ENCODE data around the gene CEACAM18. TPM values are rescaled to one million over a fixed set of nuclear protein-coding genes. Genes with fewer than 3 reads are reported as not detected.

The CEACAM18 gene
- total and polyA plus RNA-seq, 2 donors (not counting 3 experiments of a cell fraction or from before 2014, with no cell fraction given) = not detected

DNA sequence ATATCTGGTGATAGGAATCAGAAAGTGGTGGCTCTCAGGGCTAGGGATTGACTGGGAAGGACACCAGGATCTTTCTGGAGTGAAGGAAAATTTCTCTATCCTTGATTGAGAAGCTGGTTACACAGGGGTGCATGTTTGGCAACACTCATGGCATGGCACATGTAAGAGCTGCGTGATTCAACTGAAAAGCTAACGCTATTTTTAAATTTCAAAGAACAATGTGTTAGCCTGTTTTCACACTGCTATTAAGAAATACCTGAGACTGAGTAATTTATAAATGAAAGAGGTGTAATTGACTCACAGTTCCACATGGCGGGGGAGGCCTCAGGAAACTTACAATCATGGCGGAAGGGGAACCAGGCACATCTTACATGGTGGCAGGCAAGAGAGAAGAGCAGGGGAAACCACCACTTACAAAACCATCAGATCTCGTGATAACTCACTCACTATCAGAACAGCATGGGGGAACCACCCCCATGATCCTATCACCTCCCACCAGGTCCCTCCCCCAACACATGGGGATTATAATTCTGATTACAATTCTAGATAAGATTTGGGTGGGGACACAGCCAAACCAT, 27.5 kb upstream of the CEACAM18 start:
- Histone ChIP-seq H3K79me2 (ENCODE audit: control insufficient read depth, insufficient read depth, low read length) (no peaks in the 10 kb centered on the region), H4K20me1 (replicated peaks; ENCODE audit: control insufficient read depth, extremely low read depth, insufficient read depth, low read length) (no peaks in the 10 kb centered on the region), H3K27ac (ENCODE audit: insufficient read depth, low read depth, low read length) (no peak overlapping the region), H3K4me1 (ENCODE audit: control insufficient read depth, extremely low read depth, insufficient read depth, low read length) (no peaks in the 10 kb centered on the region), H3K9me1 (replicated peaks; ENCODE audit: control insufficient read depth, extremely low read depth, insufficient read depth, low read length) (no peaks in the 10 kb centered on the region), H3K9ac (replicated peaks; ENCODE audit: extremely low read depth, insufficient read depth, low read length) (no peak overlapping the region), H3K36me3 (ENCODE audit: control insufficient read depth in 2 of 2, extremely low read depth in 1 of 2, insufficient read depth in 2 of 2, low read length in 2 of 2) (no peaks in the 10 kb centered on the region), H3K4me3 (replicated peaks in 1 of 3; ENCODE audit: insufficient read depth in 1 of 3, low read depth in 1 of 3, low read length in 3 of 3) (no peak overlapping the region), H3K9me3 (replicated peaks; ENCODE audit: control insufficient read depth, insufficient read depth, low read length) (no peaks in the 10 kb centered on the region), H3K27me3 (ENCODE audit: control insufficient read depth in 2 of 2, insufficient read depth in 2 of 2, low read length in 2 of 2) (no peaks in the 10 kb centered on the region), H2AFZ (ENCODE audit: low read depth, low read length) (no peak overlapping the region), H3K4me2 (ENCODE audit: insufficient read depth, low read length) (no peak overlapping the region)
- dilution Hi-C loops (cut with MboI; ENCODE audit: extremely low pct_ligation_motif_present, low sequenced_read_pairs) (no loop called here), intact Hi-C loops (cut with micrococcal nuclease) (no loop called here)
- BruUV-seq (replicated peaks) = no TSS peak
- DNase-seq (ENCODE audit: low read depth, low spot score) (no peak), FAIRE-seq (no peak)
- TF ChIP-seq MYC (IDR thresholded peaks at IDR 0.05; ENCODE audit: low read depth, low read length) (no peak), JUN (IDR thresholded peaks at IDR 0.05; ENCODE audit: borderline replicate concordance, insufficient read depth, insufficient read length, low read depth) (no peak), FOS (IDR thresholded peaks at IDR 0.05; ENCODE audit: borderline replicate concordance, insufficient read depth, low read length) (no peak), EZH2 (IDR thresholded peaks at IDR 0.05; ENCODE audit: borderline replicate concordance, low read depth, low read length, severe bottlenecking) (no peak), GATA2 (IDR thresholded peaks at IDR 0.05; ENCODE audit: insufficient read depth, insufficient read length, low read depth, low read length) (no peak), POLR2A (IDR thresholded peaks at IDR 0.05; ENCODE audit: low read depth, low read length) (no peak), POLR2AphosphoS5 (IDR thresholded peaks at IDR 0.05; ENCODE audit: insufficient read depth, low read depth, low read length) (no peak)
- TF ChIP-seq, protein P1, sequence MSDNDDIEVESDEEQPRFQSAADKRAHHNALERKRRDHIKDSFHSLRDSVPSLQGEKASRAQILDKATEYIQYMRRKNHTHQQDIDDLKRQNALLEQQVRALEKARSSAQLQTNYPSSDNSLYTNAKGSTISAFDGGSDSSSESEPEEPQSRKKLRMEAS (IDR thresholded peaks at IDR 0.05; ENCODE audit: insufficient read depth, insufficient read length) = no peak
- TF ChIP-seq, protein P2, sequence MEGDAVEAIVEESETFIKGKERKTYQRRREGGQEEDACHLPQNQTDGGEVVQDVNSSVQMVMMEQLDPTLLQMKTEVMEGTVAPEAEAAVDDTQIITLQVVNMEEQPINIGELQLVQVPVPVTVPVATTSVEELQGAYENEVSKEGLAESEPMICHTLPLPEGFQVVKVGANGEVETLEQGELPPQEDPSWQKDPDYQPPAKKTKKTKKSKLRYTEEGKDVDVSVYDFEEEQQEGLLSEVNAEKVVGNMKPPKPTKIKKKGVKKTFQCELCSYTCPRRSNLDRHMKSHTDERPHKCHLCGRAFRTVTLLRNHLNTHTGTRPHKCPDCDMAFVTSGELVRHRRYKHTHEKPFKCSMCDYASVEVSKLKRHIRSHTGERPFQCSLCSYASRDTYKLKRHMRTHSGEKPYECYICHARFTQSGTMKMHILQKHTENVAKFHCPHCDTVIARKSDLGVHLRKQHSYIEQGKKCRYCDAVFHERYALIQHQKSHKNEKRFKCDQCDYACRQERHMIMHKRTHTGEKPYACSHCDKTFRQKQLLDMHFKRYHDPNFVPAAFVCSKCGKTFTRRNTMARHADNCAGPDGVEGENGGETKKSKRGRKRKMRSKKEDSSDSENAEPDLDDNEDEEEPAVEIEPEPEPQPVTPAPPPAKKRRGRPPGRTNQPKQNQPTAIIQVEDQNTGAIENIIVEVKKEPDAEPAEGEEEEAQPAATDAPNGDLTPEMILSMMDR (IDR thresholded peaks at IDR 0.05; ENCODE audit: extremely low read depth in 1 of 2, insufficient read depth in 1 of 2, low read depth in 1 of 2, low read length in 2 of 2) = no peak
- ChIA-PET CTCF (interaction anchor here (1.2 kb wide), 1 partner anchor 206 kb away, joined by 4 read pairs; no protein-coding TSS in a partner anchor), POLR2A (no interaction called here)
